ENCODE results near the gene HADHA.
"Not testable (repeated sequence)": the region's sequence is repeated elsewhere in the genome, so short reads cannot be mapped to it uniquely, and the experiment has no call there.

Gene HADHA

DNA sequence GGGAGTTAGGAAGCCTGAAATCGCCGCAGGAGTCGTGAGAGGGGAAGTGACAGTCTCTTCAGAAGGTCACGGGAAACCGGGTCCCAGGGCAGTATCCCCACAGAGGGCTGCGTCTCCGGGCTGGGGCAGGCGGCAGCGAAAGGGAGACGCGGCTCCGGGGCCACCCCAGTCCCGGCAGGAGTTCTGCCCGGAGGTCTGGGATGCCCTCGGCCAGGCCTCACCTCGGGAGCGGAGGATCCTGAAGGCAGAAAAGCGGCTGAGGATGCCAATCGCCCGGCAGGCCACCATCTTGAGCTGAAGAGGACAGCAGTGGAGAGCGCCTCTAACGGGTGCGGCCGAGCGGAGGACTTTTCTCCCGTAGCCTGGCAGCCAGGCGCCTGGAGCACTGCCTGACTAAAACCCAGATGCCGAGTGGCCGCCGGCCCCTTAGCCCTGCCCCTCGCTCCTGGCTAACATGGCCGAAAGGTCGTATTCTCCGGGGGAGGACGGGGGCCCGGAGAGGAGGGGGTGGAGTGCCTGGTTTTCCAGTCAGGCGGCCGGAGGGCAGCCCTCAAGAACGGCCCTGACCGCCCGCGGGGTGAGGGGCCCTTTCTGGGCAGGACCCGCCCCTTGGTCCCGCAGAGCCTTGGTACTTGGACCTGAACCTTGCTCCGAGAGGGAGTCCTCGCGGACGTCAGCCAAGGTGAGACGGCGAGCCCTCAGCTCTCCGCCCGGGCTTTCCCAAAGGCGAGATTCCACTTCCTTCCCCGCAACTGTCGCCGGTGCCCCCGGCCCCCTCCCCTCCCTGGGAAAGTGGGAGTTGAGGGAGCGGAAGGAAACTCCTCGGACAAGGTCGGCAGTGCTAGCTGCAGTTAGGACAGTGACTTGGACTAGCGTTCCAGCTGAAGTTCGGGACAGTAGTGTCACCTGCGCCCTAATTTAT lies at the start of gene HADHA, which contains the start of gene HADHB:
Gene HADHA, minus strand, starts transcription at position 324 of the 922 bp plus-strand sequence. Its CDS starts 36 bp downstream, at position 288.
Gene HADHB, plus strand, starts transcription at position 631 of the 922 bp plus-strand sequence. CDS start 9,316 bp downstream, outside the sequence.
- peak; percentile 72 to 77 (median 76) for DNase-seq (ENCODE audit: low read depth in 2 of 3, low spot score in 2 of 3)

DNA sequence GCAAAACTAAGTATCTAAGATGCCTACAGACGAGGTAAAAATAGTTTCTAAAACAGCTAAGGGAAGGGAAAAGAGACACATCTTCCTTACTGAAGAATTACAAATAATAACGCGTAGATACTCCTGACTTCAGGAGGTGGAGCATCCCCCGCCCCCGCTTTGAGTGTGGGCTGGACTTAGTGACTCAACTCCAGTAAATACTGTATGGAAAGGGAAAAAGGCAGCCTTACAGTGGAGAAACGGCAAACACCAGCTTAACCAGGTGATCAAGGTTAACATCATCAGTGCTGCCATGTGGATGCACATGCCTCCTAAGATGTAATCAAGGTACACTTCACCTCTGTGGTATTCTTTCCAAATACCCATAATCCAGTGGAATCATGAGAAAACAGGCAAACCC lies 48.2 kb upstream of the HADHA start:
- no peak for DNase-seq (ENCODE audit: low read depth in 2 of 3, low spot score in 2 of 3)

DNA sequence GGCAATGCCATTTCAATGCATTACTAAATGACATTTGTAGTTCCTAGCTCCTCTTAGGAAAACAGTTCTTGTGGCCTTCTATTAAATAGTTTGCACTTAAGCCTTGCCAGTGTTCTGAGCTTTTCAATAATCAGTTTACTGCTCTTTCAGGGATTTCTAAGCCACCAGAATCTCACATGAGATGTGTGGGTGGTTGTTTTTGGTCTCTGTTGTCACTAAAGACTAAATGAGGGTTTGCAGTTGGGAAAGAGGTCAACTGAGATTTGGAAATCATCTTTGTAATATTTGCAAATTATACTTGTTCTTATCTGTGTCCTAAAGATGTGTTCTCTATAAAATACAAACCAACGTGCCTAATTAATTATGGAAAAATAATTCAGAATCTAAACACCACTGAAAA lies 45.6 kb upstream of the HADHA start:
- DNase-seq (ENCODE audit: low read depth in 2 of 3, low spot score in 2 of 3) = no peak

DNA sequence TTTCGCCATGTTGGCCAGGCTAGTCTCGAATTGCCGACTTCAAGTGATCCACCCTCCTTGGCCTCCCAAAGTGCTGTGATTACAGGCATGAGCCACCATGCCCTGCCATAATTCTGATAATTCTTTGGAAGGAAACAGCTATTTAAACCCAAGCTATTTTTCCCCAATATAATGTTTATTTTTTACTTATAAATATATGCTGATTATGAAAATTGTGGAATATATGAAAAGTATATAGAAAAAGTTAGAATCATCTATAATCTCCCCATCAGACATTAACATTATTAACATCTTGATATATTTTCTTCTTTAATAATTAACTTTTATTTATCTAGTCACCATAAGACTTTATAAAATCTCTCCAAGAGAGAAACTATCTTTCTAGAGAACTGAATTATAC lies 41.5 kb upstream of the HADHA start:
- DNase-seq (ENCODE audit: low read depth in 2 of 3, low spot score in 2 of 3) = no peak

DNA sequence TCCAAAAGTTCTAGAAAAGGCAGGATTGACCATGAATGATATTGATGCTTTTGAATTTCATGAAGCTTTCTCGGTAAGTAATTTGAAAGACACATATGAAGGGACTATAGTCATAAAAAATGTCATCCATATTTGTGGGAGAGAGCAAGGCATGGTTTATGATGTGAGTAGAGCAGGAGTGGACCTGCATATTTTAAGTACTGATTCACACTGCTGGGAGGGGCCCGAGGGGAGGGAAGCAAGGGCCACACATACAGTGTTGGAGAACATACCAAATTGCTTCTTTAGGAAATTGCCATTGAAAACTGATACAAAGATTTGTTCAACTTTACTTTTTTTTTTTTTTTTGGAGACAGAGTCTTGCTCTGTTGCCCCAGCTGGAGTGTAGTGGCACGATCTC lies 39.7 kb upstream of the HADHA start:
- no peak for DNase-seq (ENCODE audit: low read depth in 2 of 3, low spot score in 2 of 3)

DNA sequence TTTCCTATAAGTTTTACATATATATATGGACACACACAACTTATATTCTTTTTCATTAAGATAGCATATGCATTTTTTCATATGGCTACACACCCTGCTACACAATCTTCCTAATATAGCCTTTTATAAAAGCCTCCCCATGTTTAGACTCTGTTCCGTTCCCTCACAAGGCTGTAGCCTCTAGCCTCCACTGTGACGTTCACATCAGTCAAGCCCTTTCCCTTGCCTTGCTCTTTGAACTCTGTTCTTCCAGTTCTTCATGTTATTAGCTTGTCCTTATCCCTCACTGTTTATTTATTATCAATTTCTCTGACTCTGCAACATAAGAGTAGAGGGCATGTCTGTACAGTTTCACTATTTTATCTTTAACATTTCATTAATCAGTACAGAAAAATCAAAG lies 39.2 kb upstream of the HADHA start:
- DNase-seq (ENCODE audit: low read depth in 2 of 3, low spot score in 2 of 3) = no peak

DNA sequence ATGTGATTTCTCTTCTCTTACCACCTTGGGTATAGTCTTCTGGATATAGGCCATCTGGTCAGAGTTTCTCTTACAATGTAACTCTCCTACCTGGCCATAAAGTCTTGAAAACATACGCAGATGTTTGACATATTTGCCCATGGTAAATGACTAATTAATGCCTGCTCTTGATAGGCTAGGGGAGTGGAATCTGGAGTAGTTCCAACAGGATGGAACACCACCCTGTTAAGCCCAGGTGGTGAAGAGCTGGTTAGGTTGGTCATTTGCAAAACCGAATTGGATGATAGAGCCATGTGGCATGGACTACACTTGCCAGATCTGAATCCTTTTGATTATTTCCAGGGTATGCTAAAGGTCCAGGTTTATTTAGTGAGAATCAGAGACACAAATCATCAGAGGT lies 36.8 kb upstream of the HADHA start:
- DNase-seq (ENCODE audit: low read depth in 2 of 3, low spot score in 2 of 3) = no peak

DNA sequence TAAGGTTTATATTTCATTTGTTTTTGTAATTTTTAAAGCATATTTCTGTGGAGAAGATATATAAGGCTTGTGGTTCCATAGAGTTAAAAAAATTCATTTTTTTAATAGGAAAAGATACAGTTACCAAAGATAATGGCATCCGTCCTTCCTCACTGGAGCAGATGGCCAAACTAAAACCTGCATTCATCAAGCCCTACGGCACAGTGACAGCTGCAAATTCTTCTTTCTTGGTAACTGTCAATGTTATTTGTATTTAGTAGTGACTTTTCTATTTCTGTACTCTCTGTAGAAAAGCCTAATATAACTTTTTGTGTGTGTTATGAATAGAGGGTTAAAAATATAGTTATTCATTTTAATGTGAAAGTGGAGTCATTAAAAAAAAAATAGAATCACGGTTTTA lies 35.5 kb upstream of the HADHA start:
- no peak for DNase-seq (ENCODE audit: low read depth in 2 of 3, low spot score in 2 of 3)

DNA sequence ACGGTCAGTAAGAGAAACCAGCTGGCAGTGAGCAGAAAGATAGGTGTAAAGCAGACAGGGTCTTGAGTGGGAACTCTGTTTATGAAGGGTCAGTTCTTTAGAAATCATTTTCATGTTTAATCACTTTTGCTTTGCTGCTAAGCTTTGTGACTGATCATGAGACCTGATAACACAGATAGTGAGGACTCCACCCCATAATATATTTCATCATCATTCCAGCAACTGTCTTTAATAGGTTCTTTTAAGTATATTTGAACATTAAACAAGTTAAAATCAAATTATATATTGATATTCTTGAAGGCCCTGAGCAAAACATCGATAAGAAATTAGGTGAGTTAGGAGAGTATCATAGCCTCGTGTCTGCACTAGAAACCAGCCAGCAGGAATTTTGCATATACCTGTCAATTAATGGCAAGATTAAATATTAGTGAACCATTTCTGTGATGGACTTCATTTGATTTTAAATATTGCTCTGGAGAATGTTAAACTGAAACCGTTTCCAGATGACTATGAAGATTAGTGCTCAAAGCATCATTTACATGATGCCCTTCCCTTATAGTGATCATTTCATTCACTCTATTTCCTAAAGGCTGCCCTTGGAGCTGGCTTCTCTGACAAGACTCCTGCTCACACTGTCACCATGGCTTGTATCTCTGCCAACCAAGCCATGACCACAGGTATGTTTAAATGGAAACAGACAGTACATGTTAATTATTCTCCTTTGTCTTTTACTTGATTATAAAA lies 32.2 kb upstream of the HADHA start:
- no peak for DNase-seq (ENCODE audit: low read depth in 2 of 3, low spot score in 2 of 3)

DNA sequence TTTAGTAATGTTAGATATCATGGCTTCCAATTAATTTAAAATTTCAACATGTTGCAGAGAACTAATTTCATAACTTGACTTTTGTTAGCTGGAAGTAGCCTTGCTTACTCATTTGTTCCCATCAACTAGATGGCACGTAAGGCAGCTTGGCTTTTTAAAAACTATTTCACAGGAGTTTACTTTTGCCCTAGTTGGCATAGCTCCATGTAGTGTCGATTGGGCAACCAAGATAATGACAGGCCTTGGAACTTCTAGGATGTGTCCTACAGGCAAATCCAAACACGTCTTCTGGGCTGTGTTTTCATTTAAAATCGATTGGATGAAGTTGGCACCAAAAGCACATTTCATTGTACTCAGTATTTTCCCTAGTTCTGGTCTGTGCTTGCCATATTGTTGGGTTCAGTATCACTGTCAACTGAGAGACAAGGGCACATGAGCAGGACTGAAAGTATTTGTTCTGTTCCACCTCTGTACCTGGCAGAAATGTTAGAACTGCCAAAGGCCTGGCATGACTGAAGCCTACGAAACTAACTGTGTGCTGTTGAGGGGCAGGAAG lies 29.7 kb upstream of the HADHA start:
- DNase-seq (ENCODE audit: low read depth in 2 of 3, low spot score in 2 of 3) = no peak

DNA sequence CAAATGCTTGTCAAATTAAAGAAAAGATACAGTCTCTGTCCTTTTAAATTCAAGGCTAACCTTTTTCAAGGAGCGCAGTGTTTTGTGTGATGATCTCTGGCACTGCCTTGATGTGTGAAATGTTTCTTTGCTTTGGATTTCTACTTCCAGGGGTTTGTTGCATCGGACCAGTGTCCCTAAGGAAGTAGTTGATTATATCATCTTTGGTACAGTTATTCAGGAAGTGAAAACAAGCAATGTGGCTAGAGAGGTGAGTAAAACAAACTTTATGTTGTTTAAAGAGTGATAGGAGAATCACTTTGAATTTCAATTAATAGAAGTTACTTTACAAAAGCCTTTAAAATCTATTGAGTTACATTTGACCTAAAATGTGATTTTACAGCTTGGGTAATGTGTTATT lies 29.1 kb upstream of the HADHA start:
- DNase-seq (ENCODE audit: low read depth in 2 of 3, low spot score in 2 of 3) = no peak

DNA sequence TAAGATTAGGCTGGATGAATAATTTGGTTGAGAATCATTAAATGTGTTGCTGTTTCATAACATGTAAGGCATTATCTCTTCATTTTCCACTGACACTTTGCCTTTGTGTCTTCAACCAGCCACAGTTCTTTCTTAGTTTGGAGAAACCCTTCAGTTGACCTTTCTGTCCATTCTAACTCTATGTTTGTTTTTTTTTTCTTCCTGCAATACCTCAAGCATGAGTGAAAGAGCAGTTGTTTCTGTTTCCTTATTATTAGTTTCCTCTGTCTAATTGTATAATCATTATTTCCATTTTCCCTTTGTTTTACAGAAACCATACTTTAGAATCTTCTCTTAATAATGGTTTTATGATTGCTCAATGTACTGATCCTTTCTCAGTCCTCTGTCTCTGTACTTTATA lies 25.9 kb upstream of the HADHA start:
- no peak for DNase-seq (ENCODE audit: low read depth in 2 of 3, low spot score in 2 of 3)

DNA sequence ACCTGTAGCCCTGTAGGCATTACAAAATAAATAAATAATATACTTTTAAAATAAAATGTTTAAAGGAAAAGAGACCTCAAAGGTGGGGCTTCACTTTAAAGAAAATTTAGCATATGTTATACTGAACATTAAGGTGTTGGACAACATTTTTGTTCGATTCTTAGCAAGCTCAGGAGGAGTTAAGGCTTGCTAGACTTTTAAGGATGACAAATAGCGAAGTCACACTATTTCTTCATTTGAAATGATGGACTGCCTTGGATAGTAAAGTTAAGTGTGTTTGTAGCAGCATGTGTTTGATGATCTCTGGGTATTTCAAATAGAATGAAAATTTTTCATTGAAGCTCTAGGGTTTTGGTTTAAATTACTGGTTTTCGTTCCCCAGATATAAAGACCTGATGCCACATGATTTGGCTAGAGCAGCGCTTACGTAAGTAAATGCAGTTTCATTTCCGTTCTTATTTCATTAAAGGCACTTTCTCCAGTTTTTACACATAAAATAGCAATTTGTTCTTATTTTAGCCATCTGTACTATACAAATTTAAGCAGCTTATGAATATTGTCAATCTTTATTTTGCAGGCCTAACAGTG lies 25.2 kb upstream of the HADHA start:
- DNase-seq (ENCODE audit: low read depth in 2 of 3, low spot score in 2 of 3) = no peak

DNA sequence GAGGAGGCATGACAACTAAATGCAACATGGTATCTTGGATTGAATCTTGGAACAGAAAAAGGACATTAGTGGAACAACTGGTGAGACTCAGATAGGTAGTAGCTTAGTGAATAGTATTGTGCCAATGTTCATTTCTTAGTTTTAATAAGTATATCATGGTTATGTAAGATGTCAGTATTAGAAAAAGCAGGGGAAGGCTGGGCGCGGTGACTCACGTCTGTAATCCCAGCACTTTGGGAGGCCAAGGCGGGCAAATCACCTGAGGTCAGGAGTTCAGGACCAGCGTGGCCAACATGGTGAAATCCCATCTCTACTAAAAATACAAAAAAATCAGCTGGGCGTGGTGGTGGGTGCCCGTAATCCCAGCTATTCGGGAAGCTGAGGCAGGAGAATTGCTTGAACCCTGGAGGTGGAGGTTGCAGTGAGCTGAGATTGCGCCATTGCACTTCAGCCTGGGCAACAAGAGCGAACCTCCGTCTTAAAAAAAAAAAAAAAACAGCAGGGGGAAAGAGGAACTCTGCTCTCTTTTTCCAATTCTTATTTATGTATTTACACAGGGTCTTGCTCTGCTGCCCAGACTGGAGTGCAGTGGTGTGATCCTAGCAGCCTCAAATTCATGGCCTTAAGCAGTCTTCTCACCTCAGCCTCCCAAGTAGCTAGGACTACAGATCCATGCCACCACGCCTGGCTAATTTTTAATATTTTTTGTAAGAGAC lies 24.4 kb upstream of the HADHA start:
- DNase-seq (ENCODE audit: low read depth in 2 of 3, low spot score in 2 of 3) = not testable (repeated sequence)

DNA sequence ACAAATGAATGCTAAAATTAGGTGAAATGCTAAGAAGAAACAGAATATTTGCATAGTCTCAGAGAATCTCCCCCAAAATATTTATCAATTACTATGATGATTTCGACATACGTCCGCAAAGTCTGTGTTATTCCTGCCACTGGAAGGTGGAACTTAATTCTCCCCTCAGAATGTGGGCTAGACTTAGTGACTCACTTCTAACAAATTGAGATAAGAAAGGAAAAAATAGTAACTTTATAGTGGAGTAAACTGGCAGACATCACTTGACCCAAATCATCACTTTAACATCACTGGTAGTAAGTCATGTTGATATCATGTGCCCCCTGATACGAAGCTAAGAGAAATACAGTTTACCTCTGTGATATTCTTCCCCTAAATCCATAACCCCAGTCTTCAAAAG lies 23.8 kb upstream of the HADHA start:
- DNase-seq (ENCODE audit: low read depth in 2 of 3, low spot score in 2 of 3) = no peak

DNA sequence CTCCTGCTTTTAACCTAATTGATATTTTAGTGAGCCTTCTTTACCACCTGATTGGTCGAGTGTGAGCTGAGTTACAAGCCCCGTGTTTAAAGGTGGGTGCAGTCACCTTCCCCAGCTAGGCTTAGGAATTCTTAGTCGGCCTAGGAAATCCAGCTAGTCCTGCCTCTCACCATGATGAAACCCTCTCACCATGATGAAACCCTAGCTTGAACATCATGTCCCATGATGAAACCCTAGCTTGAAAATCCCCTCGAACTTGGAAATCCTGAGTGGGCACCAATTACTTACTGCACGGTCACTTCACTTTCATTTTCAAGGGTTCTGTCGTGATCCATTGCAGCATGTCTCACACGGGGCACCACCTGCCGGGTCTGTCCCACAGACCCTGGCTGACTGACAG lies 14.4 kb upstream of the HADHA start:
- not testable (repeated sequence) for DNase-seq (ENCODE audit: low read depth in 2 of 3, low spot score in 2 of 3)

DNA sequence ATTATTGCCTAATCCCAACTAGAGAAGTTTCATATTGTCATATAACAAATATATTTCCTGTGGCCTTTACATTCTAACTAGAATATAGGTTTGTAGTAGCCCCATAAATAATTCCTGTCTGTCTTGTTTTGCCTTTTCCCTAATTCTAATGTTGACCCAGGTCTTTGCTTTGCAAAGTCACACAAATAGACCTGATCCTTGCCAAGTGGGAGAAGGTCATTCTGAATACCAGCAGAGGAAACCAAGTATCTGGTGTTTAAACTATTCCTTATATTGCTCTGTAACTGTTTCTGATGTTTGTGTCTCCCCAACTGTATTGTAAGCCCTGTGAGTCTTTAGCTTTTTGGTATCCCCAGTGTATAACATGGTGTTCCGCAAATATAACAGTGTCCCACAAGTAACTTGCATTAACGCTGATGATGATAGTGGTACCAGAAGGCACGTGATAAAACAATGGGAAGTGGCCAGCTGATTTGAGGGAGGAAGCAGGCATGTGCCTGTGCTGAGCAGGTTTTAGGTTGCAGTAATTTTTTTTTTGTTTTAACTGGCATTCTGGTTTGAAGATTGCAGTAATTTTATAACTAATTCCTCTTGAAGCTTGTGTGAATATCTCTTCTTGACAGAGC lies 11.4 kb upstream of the HADHA start:
- DNase-seq (ENCODE audit: low read depth in 2 of 3, low spot score in 2 of 3) = no peak

DNA sequence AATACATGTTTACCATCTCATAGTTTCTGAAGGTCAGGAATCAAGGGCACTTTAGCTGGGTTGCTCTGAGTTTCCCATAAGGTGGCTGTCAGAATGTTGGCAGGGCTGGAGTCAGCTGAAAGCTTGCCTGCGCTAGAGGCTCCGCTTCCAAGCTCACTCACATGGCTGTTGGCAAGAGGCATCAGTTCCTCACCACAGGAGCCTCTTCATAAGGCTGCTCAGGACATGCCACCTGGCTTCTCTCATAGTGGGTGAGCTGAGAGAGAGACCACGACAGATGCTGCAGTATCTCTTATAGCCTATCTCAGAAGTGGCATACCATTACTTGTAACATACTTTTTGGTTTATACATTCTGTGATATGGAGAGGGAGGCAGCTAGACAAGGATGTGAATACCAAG lies 7.5 kb upstream of the HADHA start:
- DNase-seq (ENCODE audit: low read depth in 2 of 3, low spot score in 2 of 3) = no peak

DNA sequence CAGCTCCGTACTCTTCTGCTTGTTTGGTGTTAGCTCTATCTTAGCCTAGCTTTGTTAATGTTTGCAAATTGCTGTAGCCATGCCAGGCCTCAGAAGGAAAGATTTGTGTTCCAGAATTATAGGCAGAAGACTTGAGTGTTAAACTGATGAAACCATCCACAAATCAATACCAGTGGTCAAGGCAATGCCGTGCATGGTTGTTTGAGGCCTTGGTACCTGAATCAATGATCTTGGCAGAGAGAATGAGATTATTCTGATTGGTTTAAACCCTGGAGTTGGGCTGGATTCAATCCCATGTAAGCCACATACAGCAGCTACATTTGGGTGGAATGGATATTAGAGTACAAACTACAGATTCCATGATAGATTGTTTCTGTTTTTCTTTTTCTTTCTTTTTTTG lies 5.2 kb upstream of the HADHA start:
- no peak for DNase-seq (ENCODE audit: low read depth in 2 of 3, low spot score in 2 of 3)

DNA sequence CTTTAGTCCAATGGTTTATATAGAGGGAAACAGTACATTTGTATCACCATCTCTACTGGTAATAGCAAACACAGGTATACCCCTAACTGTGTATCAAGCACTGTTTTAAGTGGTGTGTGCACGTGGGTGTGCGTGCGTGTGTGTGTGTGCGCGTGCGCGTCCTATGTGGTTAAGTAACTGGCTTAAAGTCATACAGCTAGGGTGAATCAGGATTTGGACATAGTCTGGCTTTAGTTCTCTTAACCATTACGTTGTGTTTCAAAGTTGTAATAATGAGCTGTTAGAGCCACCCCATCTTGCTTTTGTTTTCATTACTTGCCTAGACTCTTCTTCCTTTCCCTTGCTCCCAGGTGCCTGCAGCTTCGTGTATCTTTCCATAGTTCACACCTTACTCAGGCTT lies 2.4 kb upstream of the HADHA start:
- no peak for DNase-seq (ENCODE audit: low read depth in 2 of 3, low spot score in 2 of 3)
